ENCODE measurements around the gene TM7SF3.
"Not testable (repeated sequence)": the region's sequence is repeated elsewhere in the genome, so short reads cannot be mapped to it uniquely, and the experiment has no call there.

Gene TM7SF3

GRCh38 chr12:27014085-27014858, at the start of gene TM7SF3:
Gene TM7SF3, minus strand, starts transcription at chr12:27014384. Its CDS starts 216 bp downstream, at chr12:27014168.
- peak; percentile 93 for DNase-seq

- DNase-seq, result no peak
These were observed 49.2 kb upstream of the TM7SF3 start for GRCh38 chr12:27063250-27063851.

GRCh38 chr12:27061317-27061716, 47.1 kb upstream of the TM7SF3 start:
- no peak for DNase-seq

- no peak for DNase-seq
These were observed 46.6 kb upstream of the TM7SF3 start for GRCh38 chr12:27060740-27061139.

GRCh38 chr12:27057543-27057942, 43.4 kb upstream of the TM7SF3 start:
- no peak for DNase-seq

- DNase-seq, result no peak
These were observed 41.8 kb upstream of the TM7SF3 start for GRCh38 chr12:27055966-27056365.

- DNase-seq, result no peak
These were observed 38.6 kb upstream of the TM7SF3 start for GRCh38 chr12:27052742-27053141.

- no peak for DNase-seq
These were observed 38.0 kb upstream of the TM7SF3 start for GRCh38 chr12:27052176-27052575.

- no peak for DNase-seq
These were observed 34.9 kb upstream of the TM7SF3 start for GRCh38 chr12:27048822-27049752.

- DNase-seq, result not testable (repeated sequence)
These were observed 27.8 kb upstream of the TM7SF3 start for GRCh38 chr12:27042018-27042417.

GRCh38 chr12:27040637-27041036, 26.5 kb upstream of the TM7SF3 start:
- not testable (repeated sequence) for DNase-seq

- no peak for DNase-seq
These were observed 20.6 kb upstream of the TM7SF3 start for GRCh38 chr12:27034607-27035293.

- DNase-seq, result no peak
These were observed 18.5 kb upstream of the TM7SF3 start for GRCh38 chr12:27032679-27033078.

- no peak for DNase-seq
These were observed 17.3 kb upstream of the TM7SF3 start for GRCh38 chr12:27031531-27031930.

- DNase-seq, result no peak
These were observed 12.1 kb upstream of the TM7SF3 start for GRCh38 chr12:27026257-27026656.

- DNase-seq, result no peak
These were observed 10.9 kb upstream of the TM7SF3 start for GRCh38 chr12:27025116-27025515.

GRCh38 chr12:27024291-27024690, 10.1 kb upstream of the TM7SF3 start:
- no peak for DNase-seq

- DNase-seq, result no peak
These were observed 6.6 kb upstream of the TM7SF3 start for GRCh38 chr12:27020761-27021160.

GRCh38 chr12:27018037-27018436, 3.9 kb upstream of the TM7SF3 start:
- peak; percentile 74 for DNase-seq

- not testable (repeated sequence) for DNase-seq
These were observed 3.1 kb upstream of the TM7SF3 start for GRCh38 chr12:27017163-27017823.

- DNase-seq, result peak; percentile 7
These were observed 1.5 kb upstream of the TM7SF3 start for GRCh38 chr12:27015730-27016076.

Measured in NCI-H2171 (cell line).